GM12892 (cell line): ENCODE measurements around the gene SIRT2.

Experiments
- POLR2A ChIP-seq: IDR thresholded peaks from 2 replicates; pipeline ENCODE4 v1.6.1; 2011; ENCODE audit warnings: low read depth, low read length, control low read depth
- POLR2AphosphoS5 ChIP-seq: IDR thresholded peaks from 2 replicates; pipeline ENCODE4 v1.6.1; 2011; ENCODE audit warnings: low read depth, low read length, control low read depth
- TAF1 ChIP-seq: IDR thresholded peaks from 2 replicates; pipeline ENCODE4 v1.6.1; 2011; ENCODE audit warnings: low read depth, mild to moderate bottlenecking, control low read depth, low read length, borderline replicate concordance

GRCh38 chr19:38901683-38902082, 2.3 kb upstream of the SIRT2 start:
- TF ChIP-seq TAF1 (no peak), POLR2A (no peak), POLR2AphosphoS5 (no peak)
